CD4-positive, alpha-beta T cell treated with Interferon alpha-2 for 1 hour (primary cell): ENCODE measurements around the gene SMC4.

Source experiments
- DNase-seq, 2 donors: peaks; one replicate each; pipeline ENCODE4 v3.0.0-alpha.2; 2020 to 2022

SMC4 gene

GRCh38 chr3:160480931-160481330 is 81.5 kb downstream of the SMC4 start:
- no peak for DNase-seq

GRCh38 chr3:160481856-160482255 is 82.4 kb downstream of the SMC4 start:
- no peak for DNase-seq

GRCh38 chr3:160482796-160483195 is 83.3 kb downstream of the SMC4 start:
- no peak for DNase-seq
